Peyer's patch (tissue), 4 donors: ENCODE measurements around the gene UPK2.

Source experiments
- CTCF ChIP-seq, 6 experiments: fragments of 450-650 bp in 4 of 6; fragments of 200-600 bp in 2 of 6; sonication (generic) in 1 of 6; IDR thresholded peaks; one replicate each; pipeline ENCODE4 v1.5.1; 2017 to 2019; ENCODE audit warnings: antibody characterized with exemption in 6 of 6, mild to moderate bottlenecking in 3 of 6, moderate library complexity in 1 of 6
- POLR2A ChIP-seq, 2 donors: fragments of 450-650 bp; IDR thresholded peaks; one replicate each; pipeline ENCODE4 v1.5.1; 2017; ENCODE audit warnings: antibody characterized with exemption in 2 of 2, mild to moderate bottlenecking in 2 of 2, moderate library complexity in 2 of 2

- TF ChIP-seq CTCF (IDR thresholded peaks at IDR 0.05) (no peak), POLR2A (IDR thresholded peaks at IDR 0.05) (no peak)
Observed at GRCh38 chr11:118933486-118933885, 22.6 kb upstream of the UPK2 start.
